GM21529 (cell line): ENCODE measurements around the gene PABPC1L.

Source experiments
- ATAC-seq: cut with Tn5 transposase; IDR thresholded peaks from one replicate; pipeline ENCODE4 v1.9.1; 2021; ENCODE audit not compliant: unreplicated experiment

Gene PABPC1L

DNA sequence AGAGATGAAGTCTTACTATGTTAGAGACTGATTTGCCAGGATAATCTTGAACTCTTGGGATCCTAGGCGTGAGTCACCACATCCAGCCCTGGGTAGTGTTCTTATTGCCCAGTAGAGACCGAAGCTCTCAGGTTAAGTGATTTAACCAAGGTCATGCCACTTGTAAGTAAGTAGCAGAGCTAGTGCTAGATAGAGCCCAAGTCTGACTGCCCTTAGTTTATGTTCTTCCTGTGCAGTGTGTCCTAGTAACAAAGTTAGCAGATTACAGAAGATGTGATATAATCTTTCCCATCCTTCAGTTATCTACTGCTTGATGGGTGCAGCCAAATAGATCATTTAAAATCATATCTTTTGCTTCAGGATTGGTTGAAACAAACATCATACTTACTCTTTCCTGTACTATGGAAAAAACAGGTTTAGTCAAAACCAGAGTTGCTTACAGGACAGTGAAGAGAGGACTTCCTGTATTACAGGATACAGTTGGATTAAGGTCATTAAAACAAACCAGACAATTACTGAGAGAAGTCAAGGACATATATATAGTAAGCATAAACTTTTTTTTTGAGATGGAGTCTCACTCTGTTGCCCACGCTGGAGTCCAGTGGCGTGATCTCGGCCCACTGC, 9.5 kb upstream of the PABPC1L start:
- ATAC-seq, result no peak

- ATAC-seq, result no peak
These were observed 7.9 kb upstream of the PABPC1L start for GRCh38 chr20:44901974-44902373.

- no peak for ATAC-seq
These were observed 5.5 kb upstream of the PABPC1L start for GRCh38 chr20:44904377-44904776.

DNA sequence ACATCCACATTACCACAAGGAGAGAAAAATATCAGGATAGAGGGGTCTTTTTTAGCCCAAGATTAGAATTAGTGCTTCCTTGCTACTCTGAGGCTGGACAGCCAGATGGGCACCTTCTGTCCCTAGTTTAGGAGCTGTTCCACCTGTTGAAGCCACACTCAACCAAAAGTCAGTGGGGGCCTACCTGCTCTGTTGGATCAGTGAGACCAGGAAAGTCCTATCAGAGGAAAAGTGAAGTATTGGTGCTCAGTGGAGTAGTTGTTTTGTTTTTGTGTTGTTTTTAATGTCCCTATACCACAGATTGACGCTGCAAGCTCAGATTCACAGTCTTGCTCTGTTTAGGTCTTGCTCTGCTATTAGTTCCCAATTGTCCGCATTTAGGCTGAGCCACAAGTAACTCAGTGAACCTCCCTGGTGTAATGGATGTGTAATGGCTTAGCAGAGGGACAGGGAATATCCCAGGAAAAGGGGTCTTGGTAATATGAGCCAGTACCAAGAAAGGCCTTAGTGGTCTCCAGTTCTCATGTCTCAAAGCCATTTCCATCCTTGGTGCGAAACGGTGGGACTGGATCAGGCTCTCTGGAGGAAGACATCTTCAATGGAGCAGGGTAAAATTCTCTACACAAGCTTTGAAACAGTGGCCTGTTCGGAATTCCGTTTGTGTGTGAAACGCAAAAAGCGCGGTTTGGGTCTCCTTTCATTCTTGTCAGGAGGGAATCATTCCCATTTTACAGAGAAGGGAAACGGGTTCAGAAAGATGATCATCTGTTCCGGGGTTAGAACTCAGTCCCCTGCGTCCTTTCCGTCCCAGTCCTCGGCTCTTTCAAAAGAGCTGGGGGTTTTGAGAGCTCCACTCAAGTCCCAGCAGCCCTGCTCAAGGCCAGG, 631 bp upstream of the PABPC1L start:
- ATAC-seq, result no peak

DNA sequence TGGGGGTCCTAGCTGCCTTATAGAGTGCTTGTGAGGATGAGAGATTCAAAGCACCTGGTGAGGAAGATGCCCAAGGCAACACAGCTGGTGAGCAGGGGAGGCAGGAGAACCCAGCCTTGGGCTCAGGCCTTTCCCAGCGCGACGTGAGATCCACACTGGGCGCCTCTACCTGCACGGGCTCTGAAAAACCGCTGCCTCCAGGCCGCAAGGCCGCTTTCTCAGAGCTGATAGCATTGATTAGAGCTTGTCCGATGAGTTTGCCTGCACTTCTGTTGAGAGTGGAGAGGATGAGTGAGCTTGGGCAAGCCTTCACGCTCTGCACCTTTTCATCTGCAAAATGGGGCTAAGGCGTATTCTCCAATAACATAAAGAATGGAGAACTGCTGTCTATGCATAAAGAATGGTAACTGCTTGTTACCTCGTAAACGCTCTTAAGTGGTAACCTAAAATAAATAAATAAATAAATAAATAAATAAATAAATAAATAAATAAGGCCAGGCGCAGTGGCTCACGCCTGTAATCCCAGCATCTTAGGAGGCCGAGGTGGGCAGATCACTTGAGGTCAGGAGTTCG, 916 bp downstream of the PABPC1L start:
- no peak for ATAC-seq

GRCh38 chr20:44911264-44911921, 1.5 kb downstream of the PABPC1L start:
- ATAC-seq, result no peak

- ATAC-seq, result no peak
These were observed 2.3 kb downstream of the PABPC1L start for GRCh38 chr20:44912189-44912588.

DNA sequence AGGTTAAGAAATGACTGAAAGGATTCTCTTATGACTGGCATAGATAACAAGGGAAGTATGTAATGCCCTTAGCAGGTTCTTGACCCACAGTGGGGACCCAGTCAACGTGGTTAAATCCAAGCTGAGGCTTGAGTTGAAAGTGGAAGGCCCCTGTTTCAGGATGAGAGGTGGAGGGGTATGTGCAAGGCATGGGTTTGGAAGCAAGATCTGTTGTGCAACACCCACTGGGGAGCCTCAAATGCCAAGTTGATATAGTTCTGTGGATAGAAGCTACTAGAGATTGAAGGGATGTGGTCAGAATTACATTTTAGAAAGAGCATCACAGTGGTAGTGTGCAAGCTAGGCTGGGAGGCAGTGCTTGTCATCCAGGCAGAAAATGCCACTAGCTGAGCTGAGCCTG, 5.1 kb downstream of the PABPC1L start:
- no peak for ATAC-seq

- ATAC-seq, result no peak
These were observed 6.7 kb downstream of the PABPC1L start for GRCh38 chr20:44916586-44916985.

- no peak for ATAC-seq
These were observed 7.5 kb downstream of the PABPC1L start for GRCh38 chr20:44917399-44917798.

GRCh38 chr20:44918342-44918741, 8.5 kb downstream of the PABPC1L start:
- ATAC-seq, result no peak

GRCh38 chr20:44918761-44919160, 8.9 kb downstream of the PABPC1L start:
- ATAC-seq, result no peak

GRCh38 chr20:44921447-44921846, 11.6 kb downstream of the PABPC1L start:
- ATAC-seq, result no peak

GRCh38 chr20:44924541-44924940, 14.7 kb downstream of the PABPC1L start:
- ATAC-seq, result no peak

DNA sequence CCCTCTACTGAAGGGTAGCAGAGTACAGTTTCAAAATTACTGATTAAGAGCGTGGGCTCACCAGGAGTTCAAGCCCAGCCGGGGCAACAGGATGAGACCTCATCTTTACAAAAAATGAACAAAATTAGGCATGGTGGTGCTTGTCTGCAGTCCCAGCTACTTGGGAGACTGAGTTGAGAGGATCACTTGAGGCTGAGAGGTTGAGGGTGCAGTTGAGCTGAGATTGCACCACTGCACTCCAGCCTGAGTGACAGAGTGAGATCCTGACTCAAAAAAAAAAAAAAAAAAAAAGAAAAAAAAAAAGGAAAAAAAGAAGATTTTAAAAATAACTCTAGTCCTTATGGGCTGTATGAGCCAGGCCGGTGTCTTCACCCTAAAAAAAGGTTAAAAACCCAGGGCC, 18.7 kb downstream of the PABPC1L start:
- ATAC-seq, result no peak

- no peak for ATAC-seq
These were observed 20.8 kb downstream of the PABPC1L start for GRCh38 chr20:44930517-44931168.

- ATAC-seq, result no peak
These were observed 22.1 kb downstream of the PABPC1L start for GRCh38 chr20:44931911-44932310.

- no peak for ATAC-seq
These were observed 23.1 kb downstream of the PABPC1L start for GRCh38 chr20:44932916-44933315.

GRCh38 chr20:44936510-44936909, 26.6 kb downstream of the PABPC1L start:
- ATAC-seq, result no peak

DNA sequence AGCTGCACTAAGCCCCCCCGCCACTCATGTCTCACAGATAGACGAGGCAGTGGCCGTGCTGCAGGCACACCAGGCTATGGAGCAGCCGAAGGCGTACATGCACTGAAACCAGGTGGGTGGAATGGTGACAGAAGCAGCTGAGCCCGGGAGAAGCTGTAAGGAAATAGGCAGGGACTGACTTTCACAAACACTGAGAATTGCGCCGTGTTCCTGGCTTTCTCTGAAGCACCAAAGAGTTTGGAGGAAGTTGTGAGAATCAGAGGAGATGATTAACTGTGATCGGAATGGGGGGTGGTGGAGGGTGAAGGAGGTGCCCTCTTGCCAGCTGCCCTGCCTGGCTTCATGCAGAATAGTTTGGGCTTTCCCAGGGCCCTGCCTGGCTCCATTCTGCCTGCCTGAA, 28.8 kb downstream of the PABPC1L start:
- no peak for ATAC-seq

GRCh38 chr20:44941120-44941691, 31.3 kb downstream of the PABPC1L start:
- ATAC-seq, result no peak
